LNCaP clone FGC (cell line): ENCODE measurements around the gene SPTBN1.

ENCODE experiments used
- DNase-seq: peaks from one replicate; pipeline ENCODE4 v3.0.0-alpha.2; 2011; ENCODE audit warnings: low read depth
- H3K4me3 ChIP-seq: 2 replicates; pipeline ENCODE4 v1.5.1; 2011; ENCODE audit warnings: mild to moderate bottlenecking, low read depth, low read length, control low read depth
- CTCF ChIP-seq: IDR thresholded peaks from 2 replicates; pipeline ENCODE4 v1.5.1; 2012; ENCODE audit warnings: mild to moderate bottlenecking; ENCODE audit not compliant: control insufficient read depth, insufficient read depth; ENCODE audit errors: extremely low read depth

Gene SPTBN1

GRCh38 chr2:54455563-54456361 lies at the start of gene SPTBN1:
Gene SPTBN1 (plus strand): TSS chr2:54456327. CDS start chr2:54526419, 70,092 bp downstream.
- H3K4me3 ChIP-seq, result peak within 1 kb of the TSS; percentile 45
- no peak for DNase-seq
- no peak for TF ChIP-seq CTCF

- H3K4me3 ChIP-seq, result no peak overlapping the region
- no peak for TF ChIP-seq CTCF
- DNase-seq, result no peak
Observed at GRCh38 chr2:54407693-54408092, 48.4 kb upstream of the SPTBN1 start.

- TF ChIP-seq CTCF, result no peak
- DNase-seq, result no peak
- no peak overlapping the region for H3K4me3 ChIP-seq
Observed at GRCh38 chr2:54408288-54408687, 47.8 kb upstream of the SPTBN1 start.

- no peak for DNase-seq
- H3K4me3 ChIP-seq, result no peak overlapping the region
Observed at GRCh38 chr2:54409752-54410151, 46.4 kb upstream of the SPTBN1 start.

GRCh38 chr2:54411801-54412354 lies 44.2 kb upstream of the SPTBN1 start:
- H3K4me3 ChIP-seq, result no peak overlapping the region
- DNase-seq, result no peak
- no peak for TF ChIP-seq CTCF

More at GRCh38 chr2:54409752-54410151, 46.4 kb upstream of the SPTBN1 start:
- no peak for TF ChIP-seq CTCF

GRCh38 chr2:54416166-54416813 lies 39.8 kb upstream of the SPTBN1 start:
- DNase-seq, result no peak
- no peak for TF ChIP-seq CTCF
- no peak overlapping the region for H3K4me3 ChIP-seq
